GM12878 (cell line): ENCODE results near the gene ETS1.

ENCODE experiments used
- ATF7 ChIP-seq: fragments of 450-650 bp; IDR thresholded peaks from 2 replicates; pipeline ENCODE4 v1.6.1; 2016; ENCODE audit warnings: low read depth, mild to moderate bottlenecking
- CHD4 ChIP-seq: fragments of 200-600 bp; sonication (generic); IDR thresholded peaks from 2 replicates; pipeline ENCODE4 v1.6.1; 2016; ENCODE audit warnings: mild to moderate bottlenecking
- DPF2 ChIP-seq: fragments of 450-650 bp; IDR thresholded peaks from 2 replicates; pipeline ENCODE4 v1.6.1; 2017; ENCODE audit warnings: mild to moderate bottlenecking
- ESRRA ChIP-seq: IDR thresholded peaks from 2 replicates; pipeline ENCODE4 v1.6.1; 2012; ENCODE audit warnings: mild to moderate bottlenecking, low read length, improper control_type of control experiment
- MAX ChIP-seq: IDR thresholded peaks from 2 replicates; pipeline ENCODE4 v1.6.1; 2012; ENCODE audit warnings: low read depth, low read length, improper control_type of control experiment
- PAX8 ChIP-seq: fragments of 450-650 bp; IDR thresholded peaks from 2 replicates; pipeline ENCODE4 v1.6.1; 2017; ENCODE audit warnings: mild to moderate bottlenecking, moderate library complexity
- POLR2AphosphoS5 ChIP-seq: IDR thresholded peaks from 2 replicates; pipeline ENCODE4 v1.6.1; 2011; ENCODE audit warnings: mild to moderate bottlenecking, low read length, inconsistent platforms
- RUNX3 ChIP-seq: IDR thresholded peaks from 2 replicates; pipeline ENCODE4 v1.6.1; 2012; ENCODE audit warnings: low read length, inconsistent platforms
- SRF ChIP-seq, 2 experiments: IDR thresholded peaks; 2 replicates each; pipeline ENCODE4 v1.6.1; 2011; ENCODE audit warnings: low read depth in 2 of 2, low read length in 2 of 2, mild to moderate bottlenecking in 1 of 2, moderate library complexity in 1 of 2
- TBL1XR1 ChIP-seq: IDR thresholded peaks from 2 replicates; pipeline ENCODE4 v1.6.1; 2012; ENCODE audit warnings: low read depth, low read length, improper control_type of control experiment
- TCF12 ChIP-seq: IDR thresholded peaks from 2 replicates; pipeline ENCODE4 v1.6.1; 2011; ENCODE audit warnings: low read depth, mild to moderate bottlenecking, low read length
- YBX1 ChIP-seq: fragments of 450-650 bp; IDR thresholded peaks from 2 replicates; pipeline ENCODE4 v1.6.1; 2016; ENCODE audit warnings: antibody characterized with exemption
- ZBED1 ChIP-seq: IDR thresholded peaks from 2 replicates; pipeline ENCODE4 v1.6.1; 2016; ENCODE audit warnings: borderline replicate concordance

GRCh38 chr11:128465531-128465930 lies 121.8 kb downstream of the ETS1 start:
- no peak for TF ChIP-seq ZBED1
- TF ChIP-seq YBX1 = no peak
- no peak for TF ChIP-seq MAX
- no peak for TF ChIP-seq POLR2AphosphoS5
- TF ChIP-seq CHD4 = no peak
- TF ChIP-seq TBL1XR1 = no peak
- no peak for TF ChIP-seq ATF7
- no peak for TF ChIP-seq RUNX3
- no peak for TF ChIP-seq PAX8
- TF ChIP-seq TCF12 = no peak
- TF ChIP-seq DPF2 = no peak
- no peak for TF ChIP-seq ESRRA
- no peak for TF ChIP-seq SRF (IDR thresholded peaks at IDR 0.05; ENCODE audit: low read depth in 2 of 2, low read length in 2 of 2)
